H9 (cell line): Measurements from ENCODE around the gene ZNRF3. TPM values are rescaled to one million over a fixed set of nuclear protein-coding genes. Genes with fewer than 3 reads are reported as not detected.

Source experiments
- DNase-seq: peaks from one replicate; pipeline ENCODE4 v3.0.0-alpha.2; 2017
- H2AFZ ChIP-seq: one replicate; pipeline ENCODE4 v1.6.1; 2013; ENCODE audit warnings: mild to moderate bottlenecking, low read length, control low read depth, moderate library complexity
- H2AK5ac ChIP-seq: 2 replicates; pipeline ENCODE4 v1.6.1; 2013; ENCODE audit warnings: low read length, control low read depth, mixed read lengths; ENCODE audit not compliant: insufficient read length
- H2BK120ac ChIP-seq: one replicate; pipeline ENCODE4 v1.6.1; 2013; ENCODE audit warnings: low read depth, mild to moderate bottlenecking, low read length, control low read depth, inconsistent platforms; ENCODE audit not compliant: poor library complexity, severe bottlenecking
- H2BK12ac ChIP-seq: 2 replicates; pipeline ENCODE4 v1.6.1; 2013; ENCODE audit warnings: low read length, control low read depth, mixed read lengths, low read depth; ENCODE audit not compliant: insufficient read length
- H2BK15ac ChIP-seq: 2 replicates; pipeline ENCODE4 v1.6.1; 2013; ENCODE audit warnings: low read depth, low read length, control low read depth
- H2BK20ac ChIP-seq: one replicate; pipeline ENCODE4 v1.6.1; 2013; ENCODE audit warnings: low read depth, mild to moderate bottlenecking, low read length, control low read depth, inconsistent platforms; ENCODE audit not compliant: poor library complexity, severe bottlenecking
- H2BK5ac ChIP-seq: 2 replicates; pipeline ENCODE4 v1.6.1; 2013; ENCODE audit warnings: low read length, control low read depth, mixed read lengths; ENCODE audit not compliant: insufficient read length
- H3K14ac ChIP-seq: 2 replicates; pipeline ENCODE4 v1.6.1; 2013; ENCODE audit warnings: low read length, control low read depth; ENCODE audit not compliant: insufficient read depth
- H3K18ac ChIP-seq: 2 replicates; pipeline ENCODE4 v1.6.1; 2013; ENCODE audit warnings: low read depth, mild to moderate bottlenecking, mixed read lengths, low read length, control low read depth; ENCODE audit not compliant: insufficient read length
- H3K23ac ChIP-seq: 2 replicates; pipeline ENCODE4 v1.6.1; 2013; ENCODE audit warnings: low read length, control low read depth, mixed read lengths, low read depth; ENCODE audit not compliant: insufficient read length
- H3K23me2 ChIP-seq: 2 replicates; pipeline ENCODE4 v1.6.1; 2013; ENCODE audit warnings: low read depth, mild to moderate bottlenecking, mixed read lengths, low read length, control low read depth; ENCODE audit not compliant: insufficient read length, poor library complexity, severe bottlenecking
- H3K27ac ChIP-seq: 2 replicates; pipeline ENCODE4 v1.5.1; 2013; ENCODE audit warnings: low read length, control low read depth, mixed read lengths, low read depth; ENCODE audit not compliant: insufficient read length
- H3K27me3 ChIP-seq: 2 replicates; pipeline ENCODE4 v1.6.1; 2013; ENCODE audit warnings: low read length, control low read depth, inconsistent platforms; ENCODE audit not compliant: insufficient read depth
- H3K4ac ChIP-seq: 2 replicates; pipeline ENCODE4 v1.6.1; 2013; ENCODE audit warnings: low read depth, mild to moderate bottlenecking, control low read depth, inconsistent platforms, low read length, moderate library complexity
- H3K4me1 ChIP-seq: 2 replicates; pipeline ENCODE4 v1.6.1; 2013; ENCODE audit warnings: low read length, control low read depth, inconsistent platforms; ENCODE audit not compliant: insufficient read depth
- H3K4me2 ChIP-seq: 2 replicates; pipeline ENCODE4 v1.6.1; 2013; ENCODE audit warnings: low read length, control low read depth, mixed read lengths; ENCODE audit not compliant: insufficient read length, insufficient read depth
- H3K56ac ChIP-seq: 2 replicates; pipeline ENCODE4 v1.6.1; 2013; ENCODE audit warnings: low read depth, mild to moderate bottlenecking, mixed read lengths, low read length, control low read depth; ENCODE audit not compliant: insufficient read length
- H3K79me1 ChIP-seq: 2 replicates; pipeline ENCODE4 v1.6.1; 2013; ENCODE audit warnings: low read depth, mild to moderate bottlenecking, moderate library complexity, low read length, control low read depth, inconsistent platforms; ENCODE audit not compliant: insufficient read depth, poor library complexity, severe bottlenecking
- H3K79me2 ChIP-seq: 2 replicates; pipeline ENCODE4 v1.6.1; 2013; ENCODE audit warnings: low read length, control low read depth, inconsistent platforms; ENCODE audit not compliant: insufficient read depth
- H3K9ac ChIP-seq: 2 replicates; pipeline ENCODE4 v1.6.1; 2013; ENCODE audit warnings: low read length, control low read depth, mixed read lengths; ENCODE audit not compliant: insufficient read length; ENCODE audit errors: extremely low read depth
- H3K9me3 ChIP-seq: one replicate; pipeline ENCODE4 v1.6.1; 2013; ENCODE audit warnings: low read depth, low read length, inconsistent platforms; ENCODE audit not compliant: control insufficient read depth
- H3T11ph ChIP-seq: one replicate; pipeline ENCODE4 v1.6.1; 2013; ENCODE audit warnings: mild to moderate bottlenecking, low read length, control low read depth, inconsistent platforms
- H4K20me1 ChIP-seq: one replicate; pipeline ENCODE4 v1.6.1; 2013; ENCODE audit not compliant: control insufficient read depth, insufficient read length, insufficient read depth
- H4K5ac ChIP-seq: 2 replicates; pipeline ENCODE4 v1.6.1; 2013; ENCODE audit warnings: low read depth, mild to moderate bottlenecking, mixed read lengths, low read length, control low read depth; ENCODE audit not compliant: insufficient read length
- H4K8ac ChIP-seq: replicated peaks from 2 replicates; pipeline ENCODE4 v1.6.1; 2013; ENCODE audit warnings: low read length, control low read depth, mixed read lengths, low read depth; ENCODE audit not compliant: insufficient read length
- H4K91ac ChIP-seq: 2 replicates; pipeline ENCODE4 v1.6.1; 2013; ENCODE audit warnings: low read depth, mild to moderate bottlenecking, moderate library complexity, mixed read lengths, low read length, control low read depth; ENCODE audit not compliant: insufficient read length
- H3K27ac Mint-ChIP-seq, 3 experiments: 2 replicates in 2 of 3; 3 replicates in 1 of 3; pipeline ENCODE4 v1.8.0; 2020 to 2021; ENCODE audit warnings: mixed read lengths in 3 of 3, mild to moderate bottlenecking in 1 of 3, moderate library complexity in 1 of 3
- H3K27me3 Mint-ChIP-seq: 2 replicates; pipeline ENCODE4 v1.8.0; 2021; ENCODE audit warnings: low read depth, mild to moderate bottlenecking, moderate library complexity, mixed read lengths
- H3K36me3 Mint-ChIP-seq, 3 experiments: 2 replicates in 2 of 3; 3 replicates in 1 of 3; pipeline ENCODE4 v1.8.0; 2020 to 2021; ENCODE audit warnings: low read depth in 3 of 3, mixed read lengths in 3 of 3; ENCODE audit not compliant: insufficient read depth in 1 of 3
- H3K4me1 Mint-ChIP-seq, 2 experiments: 2 replicates each; pipeline ENCODE4 v1.8.0; 2020; ENCODE audit warnings: mixed read lengths in 2 of 2
- H3K4me3 Mint-ChIP-seq, 2 experiments: 2 replicates in 1 of 2; 3 replicates in 1 of 2; pipeline ENCODE4 v1.8.0; 2020 to 2021; ENCODE audit warnings: mild to moderate bottlenecking in 2 of 2, mixed read lengths in 2 of 2, moderate library complexity in 1 of 2
- H3K9me3 Mint-ChIP-seq, 2 experiments: 2 replicates in 1 of 2; 3 replicates in 1 of 2; pipeline ENCODE4 v1.8.0; 2020; ENCODE audit warnings: mild to moderate bottlenecking in 2 of 2, mixed read lengths in 2 of 2, moderate library complexity in 1 of 2
- WGBS: extraction: QIAGEN DNeasy Blood & Tissue Kit; methylation state at CpG from one replicate; pipeline ENCODE4 v1.1.7; 2013; ENCODE audit warnings: missing lambda C conversion rate, low lambda C conversion rate, mixed read lengths; ENCODE audit not compliant: insufficient read length; ENCODE audit errors: extremely low coverage; 5-methylcytosine and 5-hydroxymethylcytosine counted together
- total RNA-seq: library from RNA; stranded (reverse); gene quantifications from 2 replicates; pipeline ENCODE4 v1.2.1, GENCODE V29; 2021
- TF ChIP-seq, protein P1 (sequence below): fragments of 200-600 bp; sonication (generic); conservative IDR thresholded peaks from 3 replicates; pipeline ENCODE4 v1.8.0; 2021; ENCODE audit warnings: antibody characterized with exemption, mild to moderate bottlenecking

ZNRF3 gene
- total RNA-seq, 1 experiment from 2014 or later, result 20.6 TPM

DNA sequence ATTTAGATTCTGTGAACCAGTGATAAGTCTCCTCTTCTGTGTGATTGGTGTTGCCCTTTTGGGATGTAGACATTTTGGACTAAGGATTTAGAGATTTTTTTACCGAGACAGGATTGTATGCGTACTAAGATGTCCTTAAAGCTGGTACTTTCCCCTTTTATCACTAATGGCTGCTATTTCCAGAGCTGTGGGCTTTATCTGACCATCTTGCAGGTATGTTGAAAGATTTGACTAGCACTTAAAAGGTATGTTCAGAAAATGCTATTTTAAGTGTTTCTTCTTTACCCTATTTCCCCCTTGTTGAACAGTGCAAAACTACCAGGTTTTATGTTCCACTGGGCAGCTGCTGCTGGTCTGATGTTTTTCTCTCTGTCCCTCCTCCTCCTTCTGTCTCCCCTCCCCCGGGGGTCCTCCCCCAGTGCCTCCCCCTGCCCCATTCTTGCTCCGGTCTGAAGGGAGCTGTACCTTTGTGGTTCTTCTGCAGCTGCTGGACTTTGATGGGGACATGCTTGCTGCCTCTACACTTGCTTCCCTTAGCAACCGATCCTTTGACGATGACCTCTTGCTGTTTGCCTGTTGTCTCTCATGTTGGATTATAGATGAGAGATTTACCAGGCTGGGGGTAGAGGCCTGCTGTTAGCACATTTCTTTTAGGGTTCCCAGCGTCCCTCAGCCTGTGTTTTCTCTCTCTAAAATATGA, 59.6 kb downstream of the ZNRF3 start:
- Histone ChIP-seq H4K20me1 (no peaks in the 10 kb centered on the region), H3K23me2 (no peaks in the 10 kb centered on the region), H2BK20ac (no peak overlapping the region), H2AFZ (no peak overlapping the region), H2BK5ac (no peak overlapping the region), H4K91ac (no peak overlapping the region), H2BK15ac (no peak overlapping the region), H4K5ac (no peak overlapping the region), H2AK5ac (no peak overlapping the region), H3K9ac (no peak overlapping the region), H3T11ph (no peak overlapping the region), H3K79me2 (peaks cover 15% of the 10 kb centered on the region; the same call in 1 of the 2 replicates), H3K56ac (no peak overlapping the region), H3K18ac (no peak overlapping the region), H3K23ac (no peak overlapping the region), H2BK12ac (no peak overlapping the region), H3K27me3 (no peaks in the 10 kb centered on the region), H3K4me2 (no peak overlapping the region), H3K14ac (no peak overlapping the region), H3K79me1 (peaks cover 10% of the 10 kb centered on the region), H3K27ac (no peak overlapping the region), H4K8ac (no peak overlapping the region), H2BK120ac (no peak overlapping the region), H3K4me1 (peaks cover 12% of the 10 kb centered on the region), H3K4ac (no peak overlapping the region), H3K9me3 (no peaks in the 10 kb centered on the region)
- no CpG with 5 or more reads among the region's 7 CpGs for WGBS
- H3K4me3 Mint-ChIP-seq, result peak overlapping the region in 1 of 2 experiments; percentile 57; a peak in 1 of 5 replicates
- no peaks in the 10 kb centered on the region for H3K27me3 Mint-ChIP-seq
- H3K4me1 Mint-ChIP-seq, result peaks cover 47 to 56% of the 10 kb centered on the region in 2 experiments
- H3K27ac Mint-ChIP-seq, result peak overlapping the region; percentile 38 to 92 (median 54); a peak in 3 of 7 replicates
- TF ChIP-seq, protein P1, sequence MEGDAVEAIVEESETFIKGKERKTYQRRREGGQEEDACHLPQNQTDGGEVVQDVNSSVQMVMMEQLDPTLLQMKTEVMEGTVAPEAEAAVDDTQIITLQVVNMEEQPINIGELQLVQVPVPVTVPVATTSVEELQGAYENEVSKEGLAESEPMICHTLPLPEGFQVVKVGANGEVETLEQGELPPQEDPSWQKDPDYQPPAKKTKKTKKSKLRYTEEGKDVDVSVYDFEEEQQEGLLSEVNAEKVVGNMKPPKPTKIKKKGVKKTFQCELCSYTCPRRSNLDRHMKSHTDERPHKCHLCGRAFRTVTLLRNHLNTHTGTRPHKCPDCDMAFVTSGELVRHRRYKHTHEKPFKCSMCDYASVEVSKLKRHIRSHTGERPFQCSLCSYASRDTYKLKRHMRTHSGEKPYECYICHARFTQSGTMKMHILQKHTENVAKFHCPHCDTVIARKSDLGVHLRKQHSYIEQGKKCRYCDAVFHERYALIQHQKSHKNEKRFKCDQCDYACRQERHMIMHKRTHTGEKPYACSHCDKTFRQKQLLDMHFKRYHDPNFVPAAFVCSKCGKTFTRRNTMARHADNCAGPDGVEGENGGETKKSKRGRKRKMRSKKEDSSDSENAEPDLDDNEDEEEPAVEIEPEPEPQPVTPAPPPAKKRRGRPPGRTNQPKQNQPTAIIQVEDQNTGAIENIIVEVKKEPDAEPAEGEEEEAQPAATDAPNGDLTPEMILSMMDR, result no peak
- H3K36me3 Mint-ChIP-seq, result peaks cover 15 to 25% (median 18%) of the 10 kb centered on the region in 3 experiments
- H3K9me3 Mint-ChIP-seq, result peaks cover 14 to 15% of the 10 kb centered on the region in 2 experiments
- no peak for DNase-seq
